Stimulated activated naive B cell treated with anti-CD40 and anti-IgM and Interleukin-4, amounts not matched to agents 10 μg/mL and 1 μg/mL and 100 μg/mL, for 72 hours (primary cell): ENCODE results near the gene FBXL17.
A peak's percentile ranks its signal among the peaks of the same experiment; 100 is the strongest.

ENCODE experiments used
- ATAC-seq, 2 donors: fragments of 150-1000 bp; cut with Tn5 transposase; replicated peaks; 2 replicates each; pipeline ENCODE4 v1.10.0; 2021; ENCODE audit warnings: moderate library complexity in 1 of 2
- DNase-seq: peaks from one replicate; pipeline ENCODE4 v3.0.0; 2021
- H3K27ac Mint-ChIP-seq: one replicate; pipeline ENCODE4 v1.8.0; 2022; ENCODE audit warnings: mild to moderate bottlenecking, mixed read lengths
- H3K27me3 Mint-ChIP-seq, 2 donors: one replicate each; pipeline ENCODE4 v1.8.0; 2022; ENCODE audit warnings: mixed read lengths in 2 of 2
- H3K36me3 Mint-ChIP-seq, 2 donors: one replicate each; pipeline ENCODE4 v1.8.0; 2022; ENCODE audit warnings: mixed read lengths in 2 of 2, mild to moderate bottlenecking in 1 of 2
- H3K4me1 Mint-ChIP-seq, 2 donors: one replicate each; pipeline ENCODE4 v1.8.0; 2022; ENCODE audit warnings: mixed read lengths in 2 of 2, mild to moderate bottlenecking in 1 of 2
- H3K4me3 Mint-ChIP-seq, 2 donors: one replicate each; pipeline ENCODE4 v1.8.0; 2022; ENCODE audit warnings: mild to moderate bottlenecking in 2 of 2, mixed read lengths in 2 of 2, moderate library complexity in 1 of 2
- H3K9me3 Mint-ChIP-seq, 2 donors: one replicate each; pipeline ENCODE4 v1.8.0; 2022; ENCODE audit warnings: mixed read lengths in 2 of 2, mild to moderate bottlenecking in 1 of 2

The FBXL17 gene

GRCh38 chr5:108384741-108385140, 2.8 kb upstream of the FBXL17 start:
- DNase-seq (no peak), ATAC-seq (no peak)
- Mint-ChIP-seq H3K27ac (no peak overlapping the region), H3K27me3 (no peaks in the 10 kb centered on the region), H3K4me1 (peaks cover 16 to 17% of the 10 kb centered on the region in 2 donors), H3K36me3 (peaks cover 3 to 4% of the 10 kb centered on the region in 2 donors), H3K9me3 (no peaks in the 10 kb centered on the region), H3K4me3 (no peak overlapping the region)

DNA sequence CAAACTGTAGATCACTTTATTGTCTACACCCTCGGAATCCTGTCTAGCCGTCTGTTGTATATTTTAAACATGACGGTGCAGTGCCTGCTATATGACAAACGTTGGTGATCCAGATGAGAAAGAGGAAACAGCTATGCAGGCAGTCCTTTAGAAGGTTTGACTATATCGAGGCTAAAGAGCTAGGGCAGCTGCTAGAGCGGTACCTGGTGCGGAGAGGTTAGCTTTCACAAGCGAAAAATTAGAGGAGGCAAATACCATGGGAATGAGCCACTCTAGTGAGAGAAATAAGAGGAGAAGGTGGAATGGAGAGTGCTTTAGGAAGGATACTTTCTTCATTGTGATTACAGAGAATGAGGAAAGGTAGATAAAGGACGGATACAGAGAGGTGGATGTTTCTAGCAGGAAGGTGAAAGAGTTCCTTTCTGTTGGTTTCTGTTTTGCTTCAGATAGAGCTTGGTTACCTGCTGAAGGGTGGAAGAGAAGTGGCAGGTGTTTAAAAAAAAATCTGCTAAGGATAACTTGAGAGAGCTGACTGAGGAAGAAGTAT, 959 bp upstream of the FBXL17 start:
- DNase-seq (no peak), ATAC-seq (peak; percentile 18 to 20)
- no peaks in the 10 kb centered on the region for H3K9me3 Mint-ChIP-seq
- peaks cover 3 to 10% of the 10 kb centered on the region in 2 donors for H3K36me3 Mint-ChIP-seq
- peak overlapping the region; percentile 91 for H3K27ac Mint-ChIP-seq
- no peaks in the 10 kb centered on the region for H3K27me3 Mint-ChIP-seq
- H3K4me3 Mint-ChIP-seq = peak overlapping the region; percentile 84 to 89
- peaks cover 26 to 36% of the 10 kb centered on the region in 2 donors for H3K4me1 Mint-ChIP-seq

DNA sequence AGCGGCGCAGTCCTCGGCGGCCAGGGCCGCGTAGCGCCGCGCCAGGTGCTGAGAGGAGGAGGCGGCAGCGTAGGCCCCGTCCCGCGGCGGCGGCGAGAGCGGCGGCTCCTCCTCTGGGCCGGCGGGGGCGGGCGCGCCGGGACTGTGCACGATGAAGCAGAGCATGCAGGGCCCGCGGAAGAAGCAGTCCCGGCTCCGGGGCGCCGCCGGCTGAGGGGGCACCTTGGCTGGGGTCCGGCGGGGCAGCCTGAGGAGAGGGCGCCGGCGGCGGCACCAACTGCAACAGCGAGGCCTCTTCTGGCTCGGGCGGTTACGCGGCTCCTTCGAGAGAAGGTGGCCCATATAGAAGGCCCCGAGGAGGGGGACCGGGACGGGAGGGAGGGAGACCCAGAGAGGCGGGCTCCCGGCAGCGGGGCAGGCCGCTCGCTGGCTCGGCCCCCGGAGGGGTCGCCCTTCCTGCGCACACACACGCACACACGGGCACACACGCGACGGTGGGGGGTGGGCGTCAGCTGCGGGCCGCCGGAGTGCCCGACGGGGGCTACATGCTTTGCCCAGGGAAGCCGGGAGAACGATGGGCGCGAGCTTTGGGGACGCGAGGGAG, 446 bp downstream of the FBXL17 start:
- Mint-ChIP-seq H3K9me3 (peaks cover 2 to 4% of the 10 kb centered on the region in 2 donors), H3K27me3 (no peaks in the 10 kb centered on the region), H3K36me3 (peaks cover 9 to 16% of the 10 kb centered on the region in 2 donors), H3K4me3 (peak overlapping the region; percentile 84 to 89), H3K4me1 (peaks cover 25 to 40% of the 10 kb centered on the region in 2 donors), H3K27ac (peak overlapping the region; percentile 91)
- ATAC-seq (peak; percentile 58 to 62), DNase-seq (peak; percentile 76)

DNA sequence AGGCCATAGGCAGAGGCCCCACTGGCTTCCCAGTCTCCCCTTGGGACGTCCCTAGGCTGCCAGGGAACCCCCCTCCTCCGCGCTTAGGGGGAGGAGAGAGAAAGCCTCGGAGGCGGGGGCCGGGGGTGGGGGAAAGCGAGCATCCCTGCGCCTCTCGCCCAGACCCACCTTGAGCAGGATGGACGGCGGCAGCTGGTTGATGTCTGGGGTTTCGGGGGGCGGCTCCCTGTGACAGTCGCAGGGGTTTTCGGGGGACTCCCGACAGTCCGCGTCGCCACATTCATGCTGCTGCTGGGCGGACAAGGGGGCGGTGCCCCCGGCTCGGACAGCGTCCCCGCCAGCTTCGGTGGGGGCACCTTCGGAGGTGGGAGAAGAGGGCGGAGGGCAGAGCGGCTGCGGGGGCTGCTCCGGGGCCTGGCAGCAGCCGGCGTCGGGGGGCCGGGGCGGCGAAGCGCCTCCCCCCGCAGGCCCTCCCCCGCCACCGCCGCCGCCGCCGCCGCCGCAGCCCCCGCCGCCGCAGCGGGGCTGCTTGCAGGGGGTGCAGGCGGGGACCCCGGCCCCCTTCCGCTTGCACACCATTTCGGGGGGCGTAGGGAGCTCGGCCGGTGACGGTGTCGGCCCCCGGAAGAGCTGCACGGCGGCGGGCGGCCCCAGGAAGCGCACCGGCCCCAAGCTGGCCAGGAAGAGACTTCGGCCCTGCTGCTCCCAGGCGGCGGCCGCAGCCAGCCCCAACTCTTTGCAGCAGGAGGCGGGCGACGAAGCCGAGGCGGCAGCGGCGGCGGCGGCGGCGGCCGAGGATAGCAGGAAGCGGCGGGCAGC, 1.2 kb downstream of the FBXL17 start:
- Mint-ChIP-seq H3K27ac (peak overlapping the region; percentile 100), H3K9me3 (peaks cover 2 to 4% of the 10 kb centered on the region in 2 donors), H3K27me3 (no peaks in the 10 kb centered on the region), H3K4me3 (peak overlapping the region; percentile 84 to 98), H3K36me3 (peaks cover 9 to 20% of the 10 kb centered on the region in 2 donors), H3K4me1 (peaks cover 25 to 40% of the 10 kb centered on the region in 2 donors)
- ATAC-seq (peak; percentile 33 to 46), DNase-seq (peak; percentile 81)

DNA sequence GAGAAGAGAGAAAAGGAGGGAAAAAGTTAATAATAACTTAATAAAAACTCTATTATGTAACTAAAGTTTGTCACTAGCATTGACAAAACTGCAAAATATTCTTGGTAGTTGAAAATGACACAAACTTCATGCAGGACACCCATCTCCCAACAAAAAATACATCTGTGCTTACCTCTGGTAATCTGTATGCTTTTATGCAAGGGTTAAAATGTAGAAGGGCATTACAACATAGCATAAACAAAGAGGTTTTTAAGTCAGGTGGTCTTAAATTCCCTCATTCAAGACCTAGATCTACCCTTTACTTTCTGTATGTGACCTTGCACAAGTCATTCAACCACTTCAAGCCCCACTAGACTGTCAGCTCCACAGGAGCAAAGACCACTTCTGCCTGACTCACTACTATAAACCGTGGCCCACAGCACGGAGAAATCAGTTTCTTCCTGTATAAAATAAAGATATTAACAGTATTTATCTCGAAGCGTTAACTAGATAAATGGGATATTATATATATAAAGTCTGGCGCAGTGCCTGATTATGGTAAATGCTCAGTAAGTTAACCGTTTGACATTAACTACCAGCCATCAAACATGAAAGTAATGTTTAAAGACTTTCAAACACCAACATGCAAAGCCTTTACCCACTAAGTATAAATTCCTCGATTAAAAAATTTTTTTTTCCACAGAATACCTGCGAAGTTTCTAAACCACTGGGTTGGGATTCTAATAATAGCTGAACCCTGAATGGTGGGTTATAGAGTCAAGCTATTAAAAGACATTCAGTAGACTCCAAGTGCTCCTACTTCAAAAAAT, 2.0 kb downstream of the FBXL17 start:
- no peak for DNase-seq
- ATAC-seq = no peak
- Mint-ChIP-seq H3K4me1 (peaks cover 22 to 33% of the 10 kb centered on the region in 2 donors), H3K27me3 (no peaks in the 10 kb centered on the region), H3K9me3 (peaks cover 7 to 11% of the 10 kb centered on the region in 2 donors), H3K4me3 (peak overlapping the region; percentile 84 to 98), H3K27ac (peak overlapping the region; percentile 100), H3K36me3 (peaks cover 14 to 27% of the 10 kb centered on the region in 2 donors)

DNA sequence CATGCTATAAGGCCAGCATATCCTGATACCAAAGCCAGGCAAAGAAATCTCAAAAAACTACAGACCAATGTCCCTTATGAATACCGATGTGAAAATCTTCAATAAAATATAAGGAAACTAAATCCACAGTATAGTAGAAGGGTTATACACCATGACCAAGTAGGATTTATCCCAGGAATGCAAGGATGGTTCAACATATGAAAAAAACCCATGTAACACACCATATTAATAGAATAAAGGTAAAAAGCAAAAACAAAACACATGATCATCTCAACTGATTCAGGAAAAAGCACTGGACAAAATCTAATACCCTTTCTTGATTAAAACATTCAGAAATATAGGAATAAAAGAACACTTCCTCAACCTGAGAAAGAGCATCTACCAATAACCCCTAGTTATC, 6.1 kb downstream of the FBXL17 start:
- Mint-ChIP-seq H3K9me3 (peaks cover 20 to 23% of the 10 kb centered on the region in 2 donors), H3K27ac (no peak overlapping the region), H3K4me1 (peaks cover 17 to 24% of the 10 kb centered on the region in 2 donors), H3K36me3 (peaks cover 33 to 51% of the 10 kb centered on the region in 2 donors), H3K4me3 (no peak overlapping the region), H3K27me3 (no peaks in the 10 kb centered on the region)
- DNase-seq (no peak), ATAC-seq (no peak)

- no peak overlapping the region for H3K27ac Mint-ChIP-seq
- ATAC-seq = no peak
Observed at GRCh38 chr5:108373426-108373825, 8.5 kb downstream of the FBXL17 start.

DNA sequence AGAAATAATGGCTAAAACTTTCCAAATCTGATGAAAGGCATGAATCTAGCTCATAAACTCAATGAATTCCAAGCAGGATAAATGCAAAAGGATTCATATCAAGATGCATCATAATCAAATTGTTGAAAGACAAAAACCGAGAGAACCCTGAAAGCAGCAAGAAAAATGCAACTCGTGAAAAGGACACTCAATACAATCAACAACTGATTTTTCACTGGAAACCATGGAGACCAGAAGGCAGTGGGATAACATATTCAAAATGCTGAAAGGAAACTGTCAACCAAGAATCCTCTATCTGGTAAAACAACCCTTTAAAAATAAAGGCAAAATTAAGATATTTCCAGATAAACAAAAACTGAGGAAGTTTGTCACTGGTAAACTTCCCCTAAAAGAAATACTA, 9.5 kb downstream of the FBXL17 start:
- peaks cover 34 to 40% of the 10 kb centered on the region in 2 donors for H3K36me3 Mint-ChIP-seq
- H3K4me3 Mint-ChIP-seq = no peak overlapping the region
- H3K27me3 Mint-ChIP-seq = no peaks in the 10 kb centered on the region
- ATAC-seq (no peak), DNase-seq (no peak)
- H3K27ac Mint-ChIP-seq = no peak overlapping the region
- H3K4me1 Mint-ChIP-seq = peaks cover 11 to 12% of the 10 kb centered on the region in 2 donors
- H3K9me3 Mint-ChIP-seq = peaks cover 20 to 22% of the 10 kb centered on the region in 2 donors

More at GRCh38 chr5:108373426-108373825, 8.5 kb downstream of the FBXL17 start:
- no peak for DNase-seq
- Mint-ChIP-seq H3K4me3 (no peak overlapping the region), H3K9me3 (peaks cover 20 to 23% of the 10 kb centered on the region in 2 donors), H3K36me3 (peaks cover 31 to 46% of the 10 kb centered on the region in 2 donors), H3K4me1 (peaks cover 15 to 16% of the 10 kb centered on the region in 2 donors), H3K27me3 (no peaks in the 10 kb centered on the region)

DNA sequence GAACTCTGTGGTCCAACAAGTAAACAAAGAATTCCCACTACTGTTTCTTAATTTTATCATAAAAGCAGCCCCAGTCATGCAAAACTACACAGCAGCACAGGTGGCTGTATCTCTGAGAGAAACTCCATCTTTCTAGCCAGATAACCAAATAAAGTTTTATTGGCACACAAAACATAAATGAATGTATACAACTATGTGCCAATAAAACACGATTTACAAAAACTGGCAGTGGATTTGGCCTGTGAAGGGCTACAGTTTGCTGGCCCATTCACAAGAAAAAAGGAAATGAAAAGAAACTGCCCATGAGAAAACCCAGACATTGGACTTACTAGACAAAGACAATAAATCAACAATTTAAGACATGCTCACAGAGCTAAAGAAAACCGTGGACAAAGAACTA, 10.6 kb downstream of the FBXL17 start:
- DNase-seq (no peak), ATAC-seq (no peak)
- Mint-ChIP-seq H3K4me3 (no peak overlapping the region), H3K4me1 (peaks cover 8 to 10% of the 10 kb centered on the region in 2 donors), H3K36me3 (peaks cover 29 to 35% of the 10 kb centered on the region in 2 donors), H3K9me3 (peaks cover 18% of the 10 kb centered on the region in 2 donors), H3K27ac (no peak overlapping the region), H3K27me3 (no peaks in the 10 kb centered on the region)

DNA sequence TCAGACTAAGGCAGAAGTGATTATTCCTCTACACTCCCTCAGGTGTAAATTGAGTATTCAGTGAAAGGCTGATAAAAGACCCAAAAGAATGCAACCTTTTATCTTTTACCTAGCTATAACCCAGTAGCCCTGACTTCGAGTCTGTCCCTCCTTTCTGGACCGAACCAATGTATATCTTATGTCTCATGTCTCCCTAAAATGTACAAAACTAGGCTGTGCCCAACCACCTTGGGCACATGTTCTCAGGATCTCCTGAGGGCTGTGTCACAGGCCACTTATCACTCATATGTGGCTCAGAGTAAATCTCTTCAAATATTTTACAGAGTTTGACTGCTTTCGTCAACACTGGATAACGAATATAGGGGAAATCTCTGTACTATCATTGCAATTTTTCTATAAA, 12.7 kb downstream of the FBXL17 start:
- Mint-ChIP-seq H3K9me3 (peaks cover 7% of the 10 kb centered on the region in 2 donors), H3K4me1 (peaks cover 8% of the 10 kb centered on the region in 2 donors), H3K27me3 (no peaks in the 10 kb centered on the region), H3K4me3 (no peak overlapping the region), H3K36me3 (peaks cover 18 to 21% of the 10 kb centered on the region in 2 donors), H3K27ac (no peak overlapping the region)
- DNase-seq = no peak
- ATAC-seq = no peak

DNA sequence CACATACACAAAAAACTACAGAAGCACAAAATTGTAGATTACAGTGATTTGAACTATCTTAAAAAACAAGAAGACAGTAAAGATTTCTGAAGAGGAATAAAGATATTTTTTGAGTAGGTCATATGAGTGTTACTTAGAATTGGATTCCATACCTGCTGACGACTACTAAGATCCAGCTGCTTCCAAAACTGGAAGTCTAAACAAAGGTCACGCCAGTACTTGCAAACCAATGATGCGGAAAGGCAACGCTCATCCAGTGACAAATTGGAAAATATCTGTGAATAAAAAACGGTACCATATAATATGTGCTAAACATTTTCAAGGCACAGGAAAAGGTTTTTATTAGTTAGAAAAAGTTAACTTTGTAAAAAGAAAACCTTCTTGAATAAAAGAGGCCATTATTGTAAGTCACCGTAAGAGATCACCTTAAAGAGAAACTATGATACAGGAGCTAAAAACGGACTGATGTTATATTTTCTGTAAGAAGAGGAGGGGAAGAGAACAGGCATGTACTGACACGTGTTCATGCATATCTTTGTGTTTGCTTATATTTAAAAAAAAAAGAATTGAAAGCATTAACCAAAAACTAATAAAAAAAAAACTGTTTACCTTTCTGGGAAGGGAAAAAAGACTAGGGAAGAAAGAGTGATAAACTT, 14.1 kb downstream of the FBXL17 start:
- Mint-ChIP-seq H3K27ac (no peak overlapping the region), H3K36me3 (peaks cover 10% of the 10 kb centered on the region in 2 donors), H3K27me3 (no peaks in the 10 kb centered on the region), H3K9me3 (peaks cover 5 to 7% of the 10 kb centered on the region in 2 donors), H3K4me3 (no peak overlapping the region), H3K4me1 (peaks cover 8% of the 10 kb centered on the region in 2 donors)
- ATAC-seq = no peak
- DNase-seq = no peak

DNA sequence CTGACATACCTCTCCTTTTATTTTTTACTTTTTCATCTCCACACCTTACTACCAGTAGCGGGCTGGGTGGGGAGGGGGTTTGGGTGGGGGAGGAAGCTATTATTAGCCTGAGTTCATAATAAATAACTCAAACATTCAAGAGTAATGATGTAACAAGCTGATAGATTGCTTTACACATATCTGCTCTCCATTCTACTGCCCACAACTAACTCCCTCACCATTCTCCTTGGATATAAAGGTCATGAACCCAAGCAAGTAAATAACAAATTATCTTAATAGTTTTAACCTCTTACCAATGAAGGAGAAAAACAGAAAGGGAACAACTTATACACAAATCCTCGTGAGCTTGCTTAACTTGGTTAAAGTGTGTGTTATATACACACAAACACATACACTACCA, 15.4 kb downstream of the FBXL17 start:
- H3K4me3 Mint-ChIP-seq = no peak overlapping the region

GRCh38 chr5:108361771-108362170, 20.1 kb downstream of the FBXL17 start:
- Mint-ChIP-seq H3K4me3 (no peak overlapping the region), H3K27ac (no peak overlapping the region), H3K36me3 (peaks cover 4 to 16% of the 10 kb centered on the region in 2 donors), H3K9me3 (no peaks in the 10 kb centered on the region), H3K27me3 (no peaks in the 10 kb centered on the region), H3K4me1 (peaks cover 8 to 9% of the 10 kb centered on the region in 2 donors)
- DNase-seq = no peak
- ATAC-seq = no peak

More for the DNA sequence above, 15.4 kb downstream of the FBXL17 start:
- Mint-ChIP-seq H3K4me1 (peaks cover 7 to 8% of the 10 kb centered on the region in 2 donors), H3K9me3 (no peaks in the 10 kb centered on the region), H3K36me3 (peaks cover 4 to 8% of the 10 kb centered on the region in 2 donors), H3K27me3 (no peaks in the 10 kb centered on the region), H3K27ac (no peak overlapping the region)
- DNase-seq (no peak), ATAC-seq (no peak)
